GM11168 (cell line): ENCODE data around the gene SLC24A1.

Experiments used
- in situ Hi-C: fragments of 300-500 bp; cut with MboI; formaldehyde crosslinking; loops from one replicate; pipeline ENCODE4 v1.12.0; 2022; ENCODE audit warnings: low sequenced_read_pairs; ENCODE audit not compliant: unreplicated experiment

SLC24A1 gene

GRCh38 chr15:65621638-65622037 is at the start of gene SLC24A1:
TSS of gene SLC24A1 (plus strand) at chr15:65621938. CDS start at chr15:65624081, 2,143 bp downstream.
- in situ Hi-C loops = no loop called here

- in situ Hi-C loops = no loop called here
These were observed 49.8 kb upstream of the SLC24A1 start for GRCh38 chr15:65571971-65572370.

- in situ Hi-C loops = no loop called here
These were observed 45.1 kb upstream of the SLC24A1 start for GRCh38 chr15:65576664-65577063.

- in situ Hi-C loops = no loop called here
These were observed 44.4 kb upstream of the SLC24A1 start for GRCh38 chr15:65577129-65577996.

- in situ Hi-C loops = no loop called here
These were observed 42.6 kb upstream of the SLC24A1 start for GRCh38 chr15:65578904-65579728.

GRCh38 chr15:65579762-65580161 is 42.0 kb upstream of the SLC24A1 start:
- in situ Hi-C loops = no loop called here

DNA sequence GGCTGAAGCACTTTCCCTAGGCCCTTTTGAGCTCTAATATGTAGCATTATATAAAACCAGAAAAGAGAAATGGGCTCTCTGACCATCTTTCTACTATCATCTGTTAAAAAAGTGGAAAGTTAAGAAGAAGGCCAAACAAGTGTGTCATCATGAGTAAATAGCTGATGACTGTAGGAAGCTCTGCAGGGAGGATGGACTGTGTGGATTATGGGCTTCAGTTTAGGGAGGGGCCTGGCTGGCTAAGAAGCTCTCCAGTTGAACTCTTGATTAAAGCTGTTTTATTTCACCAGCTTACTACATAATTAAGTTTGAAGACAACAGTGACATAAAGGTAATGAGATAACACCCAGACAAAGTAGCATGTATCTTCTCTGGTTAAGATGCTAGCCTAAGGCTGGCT is 41.5 kb upstream of the SLC24A1 start:
- in situ Hi-C loops = no loop called here

DNA sequence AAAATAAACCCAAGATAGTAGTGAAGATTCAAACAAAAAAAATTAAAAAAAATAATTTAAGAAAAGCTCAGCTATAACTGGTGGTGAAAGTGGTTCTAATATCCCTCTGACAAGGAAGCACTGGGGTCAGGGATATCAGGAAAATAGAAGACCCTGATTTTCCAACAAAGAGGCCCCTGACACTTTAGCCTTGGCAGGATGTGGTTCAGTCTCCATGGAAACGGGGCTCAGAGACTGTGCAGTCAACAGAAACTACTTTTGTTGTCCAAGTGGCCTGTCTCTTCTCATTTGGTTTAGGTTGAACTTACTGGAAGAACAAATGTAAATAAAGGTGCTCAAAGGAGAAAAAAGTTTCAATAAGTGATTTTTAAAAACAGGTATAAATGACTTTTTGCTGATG is 38.0 kb upstream of the SLC24A1 start:
- in situ Hi-C loops = no loop called here

- in situ Hi-C loops = no loop called here
These were observed 37.5 kb upstream of the SLC24A1 start for GRCh38 chr15:65584241-65584640.

GRCh38 chr15:65587094-65587493 is 34.6 kb upstream of the SLC24A1 start:
- in situ Hi-C loops = no loop called here

DNA sequence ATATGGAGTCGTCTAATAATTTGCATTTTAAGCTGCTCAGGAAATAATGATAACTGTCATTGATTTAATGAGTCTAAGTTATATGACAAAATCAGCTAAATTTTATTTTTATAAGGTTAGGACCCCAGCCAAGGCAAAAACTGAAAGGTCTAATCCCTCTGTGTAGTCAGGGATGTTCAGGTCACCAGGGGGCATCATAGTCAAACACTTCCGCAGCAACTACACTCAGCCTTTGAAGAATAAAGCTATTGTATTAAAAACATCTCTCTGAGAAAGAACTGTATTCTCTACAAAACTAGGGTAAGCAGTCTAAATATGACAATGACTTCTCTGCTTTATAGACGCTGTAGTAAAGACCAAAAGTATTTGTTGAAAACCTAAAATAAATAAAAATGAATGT is 25.8 kb upstream of the SLC24A1 start:
- in situ Hi-C loops = no loop called here

DNA sequence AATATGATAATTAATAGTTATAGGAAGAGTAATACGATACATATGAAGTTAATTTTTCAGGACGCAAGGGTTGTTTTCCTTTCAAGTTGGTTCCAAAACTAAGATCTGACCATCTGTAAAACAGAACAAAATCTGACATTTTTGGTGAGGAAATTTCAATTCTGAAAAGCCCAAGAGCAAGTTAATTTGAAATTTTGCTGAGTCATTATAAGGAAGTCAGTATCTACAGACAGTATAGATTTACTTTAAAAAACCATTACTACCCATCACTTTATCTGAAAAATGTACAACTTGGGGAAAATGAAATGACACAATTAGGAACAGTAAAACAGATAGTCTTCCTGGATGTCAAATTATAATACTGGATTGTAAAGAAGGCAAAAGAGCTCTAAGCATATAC is 23.3 kb upstream of the SLC24A1 start:
- in situ Hi-C loops = no loop called here

DNA sequence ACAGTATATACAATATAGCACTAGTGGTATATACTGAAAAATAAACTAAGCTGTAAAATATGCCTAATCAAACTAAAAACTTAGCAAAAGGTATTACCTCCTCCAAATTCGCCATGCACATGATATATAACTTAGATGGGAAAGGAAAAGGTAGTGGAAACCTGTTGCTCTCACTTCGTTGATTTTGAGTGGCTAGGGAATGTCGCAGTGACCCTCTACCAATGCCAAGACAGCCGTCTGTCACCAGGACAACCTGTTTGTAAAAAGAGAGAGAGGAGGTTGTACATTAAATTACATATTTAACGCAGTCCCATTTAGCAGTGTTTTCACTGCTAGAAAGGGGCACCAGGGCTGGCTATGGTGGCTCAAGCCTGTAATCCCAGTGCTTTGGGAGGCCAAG is 22.1 kb upstream of the SLC24A1 start:
- in situ Hi-C loops = no loop called here

GRCh38 chr15:65603134-65603533 is 18.6 kb upstream of the SLC24A1 start:
- in situ Hi-C loops = no loop called here

GRCh38 chr15:65603559-65603958 is 18.2 kb upstream of the SLC24A1 start:
- in situ Hi-C loops = no loop called here

- in situ Hi-C loops = no loop called here
These were observed 10.6 kb upstream of the SLC24A1 start, which contains the start of gene INTS14 for GRCh38 chr15:65610871-65611718. TSS of gene INTS14 (minus strand) at chr15:65611131. CDS start at chr15:65607380, 3,751 bp downstream.

- in situ Hi-C loops = no loop called here
These were observed 9.7 kb upstream of the SLC24A1 start for GRCh38 chr15:65611888-65612615.

DNA sequence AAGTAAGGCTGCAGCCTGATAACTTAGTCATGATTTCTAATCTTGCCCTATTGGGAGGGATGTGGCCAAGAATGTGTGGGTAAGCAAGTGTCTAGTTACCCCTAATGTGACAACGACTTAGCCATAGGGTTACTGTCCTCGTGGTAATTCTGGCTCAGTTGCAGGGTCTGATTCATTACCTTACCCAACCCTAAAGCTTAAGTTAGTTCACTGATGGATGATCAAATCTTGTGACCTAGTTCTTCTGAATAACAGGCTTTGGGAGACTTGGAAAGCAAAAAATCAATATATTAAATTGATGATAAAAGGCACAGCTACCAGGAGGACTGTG is 9.2 kb upstream of the SLC24A1 start:
- in situ Hi-C loops = no loop called here

DNA sequence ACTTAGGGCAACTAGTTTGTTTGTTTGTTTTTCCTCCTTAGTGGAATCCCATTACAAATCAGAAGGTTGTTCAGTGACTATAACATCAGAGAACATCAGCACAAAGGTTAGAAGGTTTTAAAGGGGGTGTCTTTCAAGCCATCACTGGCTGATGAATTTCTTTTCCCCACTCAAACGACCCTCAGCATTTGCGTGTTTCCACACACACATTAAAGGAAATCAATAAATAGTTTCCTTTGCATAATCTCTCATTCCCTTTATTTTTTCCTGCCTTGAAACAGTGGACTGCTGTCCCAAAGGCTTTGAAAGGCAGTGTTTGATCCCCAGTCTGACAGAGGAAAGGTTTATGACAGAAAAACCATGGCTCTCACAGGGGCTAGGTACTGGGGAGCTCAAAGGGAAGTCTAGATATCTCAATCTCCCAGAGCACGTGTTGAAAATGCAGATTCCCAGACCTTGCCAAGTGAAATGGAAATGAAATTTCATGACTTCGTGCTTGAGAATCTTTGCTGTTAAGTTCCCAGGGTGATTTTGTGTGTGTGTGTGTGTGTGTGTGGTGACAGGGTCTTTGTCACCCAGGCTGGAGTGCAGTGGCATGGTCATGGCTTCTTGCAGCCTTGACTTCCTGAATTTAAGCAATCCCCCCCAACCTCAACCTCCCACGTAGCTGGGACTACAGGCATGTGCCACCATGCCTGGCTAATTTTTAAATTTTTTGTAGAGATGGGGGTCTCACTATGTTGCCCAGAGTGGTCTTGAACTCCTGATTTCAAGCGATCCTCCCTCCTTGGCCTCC is 8.6 kb upstream of the SLC24A1 start:
- in situ Hi-C loops = no loop called here
